PC-3 (cell line): ENCODE data around the gene ATP5PB. TPM values are rescaled to one million over a fixed set of nuclear protein-coding genes. Genes with fewer than 3 reads are reported as not detected.

Source experiments
- ATAC-seq: fragments of 200-7000 bp; cut with Tn5 transposase; 2 replicates; pipeline ENCODE4 v1.9.1; 2020; ENCODE audit warnings: mild to moderate bottlenecking, moderate library complexity
- BruUV-seq: library from RNA; stranded (reverse); fragments of 400-500 nt; replicated peaks from 2 replicates; lab custom pipeline; 2021; lab: Mats Ljungman, UMichigan
- CTCF ChIA-PET: fragments of 300-600 bp; sonication (Branson Sonifier 250); formaldehyde crosslinking; loops from one replicate; lab custom pipeline; 2022; ENCODE audit warnings: antibody characterized with exemption; lab: Charles Lee
- POLR2A ChIA-PET: fragments of 300-600 bp; sonication (Branson Sonifier 250); formaldehyde crosslinking; loops from one replicate; lab custom pipeline; 2022; ENCODE audit warnings: antibody characterized with exemption; ENCODE audit not compliant: unreplicated experiment; lab: Charles Lee
- DNase-seq: peaks from one replicate; pipeline ENCODE4 v3.0.0-alpha.2; 2015
- H2AFZ ChIP-seq: fragments of 300-600 bp; sonication (generic); 2 replicates; pipeline ENCODE4 v1.6.0; 2016; ENCODE audit warnings: antibody characterized with exemption, low read length
- H3F3A ChIP-seq: fragments of 300-600 bp; sonication (generic); one replicate; pipeline ENCODE4 v1.6.0; 2017; ENCODE audit warnings: antibody characterized with exemption, low read length, control low read depth, mild to moderate bottlenecking; ENCODE audit not compliant: unreplicated experiment
- H3K27ac ChIP-seq: fragments of 300-600 bp; sonication (generic); 2 replicates; pipeline ENCODE4 v1.5.1; 2016; ENCODE audit warnings: mild to moderate bottlenecking, low read length
- H3K27me3 ChIP-seq: fragments of 300-600 bp; sonication (generic); 2 replicates; pipeline ENCODE4 v1.6.1; 2016; ENCODE audit warnings: low read length, mixed read lengths
- H3K36me3 ChIP-seq: fragments of 300-600 bp; sonication (generic); 2 replicates; pipeline ENCODE4 v1.6.1; 2016; ENCODE audit warnings: low read depth, mixed run types, low read length, mixed read lengths
- H3K4me1 ChIP-seq: fragments of 300-600 bp; sonication (generic); 2 replicates; pipeline ENCODE4 v1.5.1; 2016; ENCODE audit warnings: low read length; ENCODE audit not compliant: insufficient read depth
- H3K4me2 ChIP-seq: fragments of 300-600 bp; sonication (generic); 2 replicates; pipeline ENCODE4 v1.6.0; 2016; ENCODE audit warnings: low read length
- H3K4me3 ChIP-seq: fragments of 300-600 bp; sonication (generic); 2 replicates; pipeline ENCODE4 v1.5.1; 2016; ENCODE audit warnings: mild to moderate bottlenecking, low read length, mixed read lengths
- H3K79me2 ChIP-seq: fragments of 300-600 bp; sonication (generic); 2 replicates; pipeline ENCODE4 v1.6.1; 2017; ENCODE audit warnings: low read length, mixed read lengths
- H3K9ac ChIP-seq: fragments of 300-600 bp; sonication (generic); 2 replicates; pipeline ENCODE4 v1.6.0; 2016; ENCODE audit warnings: mild to moderate bottlenecking, low read length
- H3K9me2 ChIP-seq: fragments of 300-600 bp; sonication (generic); replicated peaks from 2 replicates; pipeline ENCODE4 v1.6.1; 2016; ENCODE audit warnings: mixed run types, low read length, mixed read lengths
- H3K9me3 ChIP-seq: fragments of 300-600 bp; sonication (generic); 2 replicates; pipeline ENCODE4 v1.6.1; 2016; ENCODE audit warnings: low read length, mixed read lengths
- H4K20me1 ChIP-seq: fragments of 300-600 bp; sonication (generic); 2 replicates; pipeline ENCODE4 v1.6.1; 2016; ENCODE audit warnings: low read length, mixed read lengths
- EZH2 ChIP-seq: fragments of 300-600 bp; sonication (generic); IDR thresholded peaks from one replicate; pipeline ENCODE4 v1.6.1; 2017; ENCODE audit warnings: antibody characterized with exemption, mild to moderate bottlenecking, low read length; ENCODE audit not compliant: unreplicated experiment
- EZH2phosphoT487 ChIP-seq: fragments of 300-600 bp; sonication (generic); IDR thresholded peaks from 2 replicates; pipeline ENCODE4 v1.6.1; 2018; ENCODE audit warnings: mild to moderate bottlenecking, antibody characterized with exemption, low read length, borderline replicate concordance
- intact Hi-C: fragments of 100-400 bp; cut with micrococcal nuclease; formaldehyde crosslinking; loops from 2 replicates; pipeline ENCODE4 v1.9.0; 2023
- total RNA-seq: library from RNA; depleted of rRNA; stranded (reverse); fragments of >200 nt; gene quantifications from 2 replicates; pipeline ENCODE4 v1.2.3, GENCODE V29; 2014
- TF ChIP-seq, protein P1 (sequence below): fragments of 300-600 bp; sonication (generic); conservative IDR thresholded peaks from 2 replicates; pipeline ENCODE4 v1.5.1; 2017; ENCODE audit warnings: antibody characterized with exemption, low read depth, mild to moderate bottlenecking, low read length

Gene ATP5PB
- total RNA-seq, 1 experiment from 2014 or later = 612 TPM

DNA sequence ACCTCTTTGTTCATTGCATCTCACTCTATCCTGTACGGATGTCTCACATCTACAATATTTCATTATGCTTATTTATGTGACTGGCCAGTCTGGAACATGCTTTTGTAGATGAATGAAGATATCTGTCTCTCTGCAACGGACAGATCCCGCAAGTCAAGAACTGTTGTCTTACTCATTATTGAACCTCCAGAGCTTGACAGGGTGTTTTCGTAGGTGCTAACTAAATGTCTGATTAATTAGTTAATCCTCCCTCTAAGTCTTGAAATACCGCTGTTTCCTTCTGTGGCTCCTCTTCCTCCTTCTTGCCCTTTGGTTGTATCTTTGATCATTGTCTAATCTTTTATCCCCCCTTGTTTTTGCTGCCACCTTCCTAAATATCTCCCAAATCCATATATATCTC is 21.3 kb downstream of the ATP5PB start:
- H3F3A ChIP-seq = no peaks in the 10 kb centered on the region
- ChIA-PET POLR2A (no interaction called here), CTCF (no interaction called here)
- H3K79me2 ChIP-seq = no peaks in the 10 kb centered on the region
- H2AFZ ChIP-seq = no peak overlapping the region
- H3K27ac ChIP-seq = no peak overlapping the region
- H4K20me1 ChIP-seq = no peaks in the 10 kb centered on the region
- no TSS peak for BruUV-seq
- H3K36me3 ChIP-seq = peaks cover 15% of the 10 kb centered on the region
- no peaks in the 10 kb centered on the region for H3K9me3 ChIP-seq
- no peaks in the 10 kb centered on the region for H3K4me1 ChIP-seq
- ATAC-seq (no peak), DNase-seq (no peak)
- intact Hi-C loops = no loop called here
- no peak overlapping the region for H3K4me2 ChIP-seq
- no peak overlapping the region for H3K9ac ChIP-seq
- H3K9me2 ChIP-seq = no peaks in the 10 kb centered on the region
- H3K27me3 ChIP-seq = no peaks in the 10 kb centered on the region
- TF ChIP-seq EZH2phosphoT487 = no peak
- TF ChIP-seq, protein P1, sequence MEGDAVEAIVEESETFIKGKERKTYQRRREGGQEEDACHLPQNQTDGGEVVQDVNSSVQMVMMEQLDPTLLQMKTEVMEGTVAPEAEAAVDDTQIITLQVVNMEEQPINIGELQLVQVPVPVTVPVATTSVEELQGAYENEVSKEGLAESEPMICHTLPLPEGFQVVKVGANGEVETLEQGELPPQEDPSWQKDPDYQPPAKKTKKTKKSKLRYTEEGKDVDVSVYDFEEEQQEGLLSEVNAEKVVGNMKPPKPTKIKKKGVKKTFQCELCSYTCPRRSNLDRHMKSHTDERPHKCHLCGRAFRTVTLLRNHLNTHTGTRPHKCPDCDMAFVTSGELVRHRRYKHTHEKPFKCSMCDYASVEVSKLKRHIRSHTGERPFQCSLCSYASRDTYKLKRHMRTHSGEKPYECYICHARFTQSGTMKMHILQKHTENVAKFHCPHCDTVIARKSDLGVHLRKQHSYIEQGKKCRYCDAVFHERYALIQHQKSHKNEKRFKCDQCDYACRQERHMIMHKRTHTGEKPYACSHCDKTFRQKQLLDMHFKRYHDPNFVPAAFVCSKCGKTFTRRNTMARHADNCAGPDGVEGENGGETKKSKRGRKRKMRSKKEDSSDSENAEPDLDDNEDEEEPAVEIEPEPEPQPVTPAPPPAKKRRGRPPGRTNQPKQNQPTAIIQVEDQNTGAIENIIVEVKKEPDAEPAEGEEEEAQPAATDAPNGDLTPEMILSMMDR = no peak
- no peak for TF ChIP-seq EZH2
- H3K4me3 ChIP-seq = no peak overlapping the region

DNA sequence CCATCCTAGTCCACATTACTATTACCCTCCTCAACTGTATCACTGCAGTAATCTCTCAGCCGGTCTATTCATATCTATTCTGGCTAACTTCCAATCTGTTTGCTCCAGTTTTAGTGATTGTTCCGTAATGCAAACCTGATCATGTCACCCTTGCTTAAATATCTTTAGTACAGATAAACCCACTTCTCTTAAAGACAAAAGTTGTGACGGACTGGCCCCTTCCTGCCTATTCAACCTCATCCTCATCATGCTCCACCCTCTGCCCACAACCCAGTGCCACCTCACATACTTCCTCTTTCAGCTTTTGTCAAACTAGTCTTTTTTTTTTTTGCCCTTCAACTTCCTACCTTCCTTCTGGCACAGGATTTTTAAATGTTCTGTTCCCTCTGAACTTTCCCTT is 21.7 kb downstream of the ATP5PB start:
- no peak for DNase-seq
- Histone ChIP-seq H3K9ac (no peak overlapping the region), H3K27me3 (no peaks in the 10 kb centered on the region), H3K4me2 (no peak overlapping the region), H3K79me2 (no peaks in the 10 kb centered on the region), H3K4me3 (no peak overlapping the region), H3K9me3 (no peaks in the 10 kb centered on the region), H3K27ac (no peak overlapping the region), H3K36me3 (peaks cover 15% of the 10 kb centered on the region), H4K20me1 (no peaks in the 10 kb centered on the region), H3F3A (no peaks in the 10 kb centered on the region), H3K4me1 (no peaks in the 10 kb centered on the region), H2AFZ (no peak overlapping the region), H3K9me2 (no peaks in the 10 kb centered on the region)
- BruUV-seq = no TSS peak
- intact Hi-C loops = no loop called here
- ChIA-PET POLR2A (no interaction called here), CTCF (no interaction called here)
- ATAC-seq = no peak
- TF ChIP-seq EZH2phosphoT487 = no peak
- TF ChIP-seq, protein P1 = no peak
- no peak for TF ChIP-seq EZH2

DNA sequence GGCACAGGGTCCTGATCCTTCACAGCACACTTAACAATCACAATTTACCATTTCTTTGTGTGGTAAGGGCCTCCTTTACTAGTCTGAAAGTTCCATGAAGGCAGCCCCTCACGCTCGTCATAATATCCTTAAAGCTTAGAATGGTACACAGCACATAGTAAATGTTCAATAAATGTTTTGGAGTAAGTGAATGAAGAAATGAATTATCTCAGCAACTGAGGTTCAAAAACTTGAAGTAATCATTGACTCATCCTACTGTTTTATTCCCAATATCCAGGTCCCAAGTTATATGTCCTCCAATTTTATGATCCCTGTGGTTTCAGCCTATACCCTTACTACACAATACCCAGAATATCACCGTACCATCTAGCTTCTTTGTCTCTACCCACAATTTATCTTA is 22.3 kb downstream of the ATP5PB start:
- intact Hi-C loops = no loop called here
- Histone ChIP-seq H3K9ac (no peak overlapping the region), H3K79me2 (no peaks in the 10 kb centered on the region), H2AFZ (no peak overlapping the region), H3K4me2 (no peak overlapping the region), H3K9me3 (no peaks in the 10 kb centered on the region), H3K9me2 (no peaks in the 10 kb centered on the region), H3K27ac (no peak overlapping the region), H3K4me1 (no peaks in the 10 kb centered on the region), H3K4me3 (no peak overlapping the region), H3F3A (no peaks in the 10 kb centered on the region), H3K27me3 (no peaks in the 10 kb centered on the region), H4K20me1 (no peaks in the 10 kb centered on the region), H3K36me3 (peaks cover 15% of the 10 kb centered on the region)
- TF ChIP-seq EZH2phosphoT487 = no peak
- no peak for TF ChIP-seq EZH2
- TF ChIP-seq, protein P1 = no peak
- no peak for ATAC-seq
- ChIA-PET POLR2A (no interaction called here), CTCF (no interaction called here)
- no peak for DNase-seq
- BruUV-seq = no TSS peak
